Upper lobe of left lung (tissue), 6 donors: ENCODE measurements around the gene SLC19A1. TPM values are rescaled to one million over a fixed set of nuclear protein-coding genes. Genes with fewer than 3 reads are reported as not detected.

Experiments
- ATAC-seq, 2 donors: fragments of 200-7000 bp; cut with Tn5 transposase; one replicate each; pipeline ENCODE4 v1.9.1; 2022; ENCODE audit warnings: mild to moderate bottlenecking in 2 of 2, moderate library complexity in 2 of 2; ENCODE audit not compliant: low FRiP score in 2 of 2
- DNase-seq, 2 donors: peaks; one replicate each; pipeline ENCODE4 v3.0.0-alpha.2; 2019 to 2020
- H3K27ac ChIP-seq, 4 donors: fragments of 200-600 bp; sonication (generic); one replicate each; pipeline ENCODE4 v1.5.1; 2016 to 2019
- H3K27me3 ChIP-seq, 4 donors: fragments of 200-600 bp; sonication (generic); one replicate each; pipeline ENCODE4 v1.5.1; 2017 to 2019
- H3K36me3 ChIP-seq, 4 donors: fragments of 200-600 bp; sonication (generic); one replicate each; pipeline ENCODE4 v1.5.1; 2016 to 2019
- H3K4me1 ChIP-seq, 4 donors: fragments of 200-600 bp; sonication (generic); one replicate each; pipeline ENCODE4 v1.5.1; 2018 to 2019
- H3K4me3 ChIP-seq, 4 donors: fragments of 200-600 bp; sonication (generic); one replicate each; pipeline ENCODE4 v1.5.1; 2017 to 2019; ENCODE audit warnings: mild to moderate bottlenecking in 2 of 4, moderate library complexity in 1 of 4
- H3K9me3 ChIP-seq, 4 donors: fragments of 200-600 bp; sonication (generic); one replicate each; pipeline ENCODE4 v1.5.1; 2018 to 2019
- EP300 ChIP-seq, 4 donors: sonication (generic); formaldehyde crosslinking; IDR thresholded peaks; one replicate each; pipeline ENCODE4 v1.5.1; 2017; ENCODE audit warnings: antibody characterized with exemption in 4 of 4, control low read depth in 2 of 4
- POLR2A ChIP-seq, 4 donors: fragments of 450-650 bp; IDR thresholded peaks; one replicate each; pipeline ENCODE4 v1.5.1; 2016 to 2017; ENCODE audit warnings: antibody characterized with exemption in 4 of 4, mild to moderate bottlenecking in 2 of 4
- POLR2AphosphoS5 ChIP-seq, 2 donors: sonication (generic); formaldehyde crosslinking; IDR thresholded peaks; one replicate each; pipeline ENCODE4 v1.5.1; 2017; ENCODE audit warnings: antibody characterized with exemption in 2 of 2
- WGBS, 2 donors: methylation state at CpG; one replicate each; pipeline ENCODE4 v1.1.5; 2017 to 2018; 5-methylcytosine and 5-hydroxymethylcytosine counted together
- total RNA-seq, 6 donors: library from RNA; depleted of rRNA in 4 of 6; stranded (reverse); fragments of >200 nt in 4 of 6; gene quantifications; one replicate each; pipeline versions ENCODE4 v1.1.0 to v1.2.1, GENCODE V29; 2016 to 2021
- TF ChIP-seq, protein P1 (sequence below), 6 experiments: fragments of 450-650 bp in 4 of 6; fragments of 200-600 bp in 2 of 6; sonication (generic) in 2 of 6; IDR thresholded peaks; one replicate each; pipeline ENCODE4 v1.5.1; 2016 to 2019; ENCODE audit warnings: antibody characterized with exemption in 6 of 6
- donor health status: DM: no; HTN: no; CAD: no; lungs with moderate emphysema.
- donor health status: DM: no; HTN: yes; CAD: no; lungs with severe emphysema.

Gene SLC19A1
- total RNA-seq, 6 donors from 2014 or later: 36.4 to 75.6 (median 49.9) TPM

DNA sequence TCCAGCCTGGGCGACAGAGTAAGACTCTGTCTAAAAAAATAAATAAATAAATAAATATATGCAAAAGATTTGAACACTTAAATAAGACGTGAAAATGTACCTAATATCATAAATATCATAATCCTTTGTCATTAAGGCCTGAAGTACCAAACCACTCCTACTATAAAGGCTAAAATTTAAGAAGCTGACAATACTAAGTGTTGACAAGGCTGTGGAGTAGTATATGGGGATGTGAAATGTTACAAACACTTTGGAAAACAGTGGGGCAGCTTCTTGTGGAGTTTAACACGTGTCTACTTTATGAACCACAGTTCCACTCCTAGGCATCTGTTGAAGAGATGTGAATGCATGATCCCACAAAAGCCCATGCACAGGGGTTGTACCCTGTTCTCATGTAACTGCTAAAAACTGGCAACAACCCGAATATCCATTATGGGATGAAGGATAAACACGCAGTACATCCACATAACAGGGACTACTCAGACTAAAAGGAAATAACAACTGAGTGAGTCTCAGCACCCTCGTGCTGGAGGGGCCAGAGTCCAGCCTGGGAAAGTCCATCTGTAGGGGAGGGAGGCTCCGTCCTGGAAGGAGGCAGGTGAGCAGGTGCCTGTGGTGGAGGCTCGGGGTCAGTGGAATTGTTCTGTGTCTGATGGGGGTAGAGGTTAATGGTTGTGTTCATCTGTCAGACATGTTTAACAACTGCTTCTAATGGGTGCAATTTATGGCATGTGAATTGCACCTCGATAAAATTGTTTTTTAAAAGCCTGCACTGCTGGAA lies 6.7 kb upstream of the SLC19A1 start:
- no peak for TF ChIP-seq POLR2AphosphoS5 (IDR thresholded peaks at IDR 0.05)
- TF ChIP-seq, protein P1, sequence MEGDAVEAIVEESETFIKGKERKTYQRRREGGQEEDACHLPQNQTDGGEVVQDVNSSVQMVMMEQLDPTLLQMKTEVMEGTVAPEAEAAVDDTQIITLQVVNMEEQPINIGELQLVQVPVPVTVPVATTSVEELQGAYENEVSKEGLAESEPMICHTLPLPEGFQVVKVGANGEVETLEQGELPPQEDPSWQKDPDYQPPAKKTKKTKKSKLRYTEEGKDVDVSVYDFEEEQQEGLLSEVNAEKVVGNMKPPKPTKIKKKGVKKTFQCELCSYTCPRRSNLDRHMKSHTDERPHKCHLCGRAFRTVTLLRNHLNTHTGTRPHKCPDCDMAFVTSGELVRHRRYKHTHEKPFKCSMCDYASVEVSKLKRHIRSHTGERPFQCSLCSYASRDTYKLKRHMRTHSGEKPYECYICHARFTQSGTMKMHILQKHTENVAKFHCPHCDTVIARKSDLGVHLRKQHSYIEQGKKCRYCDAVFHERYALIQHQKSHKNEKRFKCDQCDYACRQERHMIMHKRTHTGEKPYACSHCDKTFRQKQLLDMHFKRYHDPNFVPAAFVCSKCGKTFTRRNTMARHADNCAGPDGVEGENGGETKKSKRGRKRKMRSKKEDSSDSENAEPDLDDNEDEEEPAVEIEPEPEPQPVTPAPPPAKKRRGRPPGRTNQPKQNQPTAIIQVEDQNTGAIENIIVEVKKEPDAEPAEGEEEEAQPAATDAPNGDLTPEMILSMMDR (IDR thresholded peaks at IDR 0.05): no peak
- TF ChIP-seq POLR2A (IDR thresholded peaks at IDR 0.05): no peak
- no peak for TF ChIP-seq EP300 (IDR thresholded peaks at IDR 0.05)
- Histone ChIP-seq H3K4me3 (no peak overlapping the region), H3K4me1 (peaks cover 0 to 26% (median 10%) of the 10 kb centered on the region in 4 donors), H3K36me3 (no peaks in the 10 kb centered on the region), H3K27me3 (no peaks in the 10 kb centered on the region), H3K27ac (no peak overlapping the region), H3K9me3 (no peaks in the 10 kb centered on the region)
- WGBS, 2 donors: 81 to 82% methylated on average over 7 to 9 of the region's 9 CpGs
- ATAC-seq: no peak
- no peak for DNase-seq

DNA sequence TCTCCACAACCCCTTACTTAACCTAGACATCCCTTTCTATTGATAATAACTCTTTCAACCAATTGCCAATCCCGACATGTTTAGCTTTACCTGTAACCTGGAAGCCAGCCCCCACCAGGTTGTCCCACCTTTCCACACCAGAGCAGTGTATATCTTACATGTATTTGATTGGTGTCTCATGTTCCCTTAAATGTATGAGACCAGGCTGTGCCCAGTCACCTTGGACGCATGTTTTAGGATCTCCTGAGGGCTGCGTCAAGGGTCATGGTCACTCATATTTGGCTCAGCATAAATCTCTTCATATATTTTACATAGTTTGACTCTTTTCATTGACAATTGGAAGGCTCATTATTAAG lies 5.3 kb upstream of the SLC19A1 start:
- H3K27ac ChIP-seq: no peak overlapping the region
- H3K36me3 ChIP-seq: no peaks in the 10 kb centered on the region
- no peaks in the 10 kb centered on the region for H3K9me3 ChIP-seq
- no peaks in the 10 kb centered on the region for H3K27me3 ChIP-seq
- DNase-seq (peak in 1 of 2 donors; percentile 16), ATAC-seq (no peak)
- peaks cover 4 to 37% (median 20%) of the 10 kb centered on the region in 4 donors for H3K4me1 ChIP-seq
- TF ChIP-seq POLR2A (IDR thresholded peaks at IDR 0.05) (no peak), POLR2AphosphoS5 (IDR thresholded peaks at IDR 0.05) (no peak), EP300 (IDR thresholded peaks at IDR 0.05) (no peak)
- TF ChIP-seq, protein P1 (IDR thresholded peaks at IDR 0.05): no peak
- WGBS, 2 donors: 84 to 92% methylated on average over 3 of the region's 3 CpGs
- no peak overlapping the region for H3K4me3 ChIP-seq

DNA sequence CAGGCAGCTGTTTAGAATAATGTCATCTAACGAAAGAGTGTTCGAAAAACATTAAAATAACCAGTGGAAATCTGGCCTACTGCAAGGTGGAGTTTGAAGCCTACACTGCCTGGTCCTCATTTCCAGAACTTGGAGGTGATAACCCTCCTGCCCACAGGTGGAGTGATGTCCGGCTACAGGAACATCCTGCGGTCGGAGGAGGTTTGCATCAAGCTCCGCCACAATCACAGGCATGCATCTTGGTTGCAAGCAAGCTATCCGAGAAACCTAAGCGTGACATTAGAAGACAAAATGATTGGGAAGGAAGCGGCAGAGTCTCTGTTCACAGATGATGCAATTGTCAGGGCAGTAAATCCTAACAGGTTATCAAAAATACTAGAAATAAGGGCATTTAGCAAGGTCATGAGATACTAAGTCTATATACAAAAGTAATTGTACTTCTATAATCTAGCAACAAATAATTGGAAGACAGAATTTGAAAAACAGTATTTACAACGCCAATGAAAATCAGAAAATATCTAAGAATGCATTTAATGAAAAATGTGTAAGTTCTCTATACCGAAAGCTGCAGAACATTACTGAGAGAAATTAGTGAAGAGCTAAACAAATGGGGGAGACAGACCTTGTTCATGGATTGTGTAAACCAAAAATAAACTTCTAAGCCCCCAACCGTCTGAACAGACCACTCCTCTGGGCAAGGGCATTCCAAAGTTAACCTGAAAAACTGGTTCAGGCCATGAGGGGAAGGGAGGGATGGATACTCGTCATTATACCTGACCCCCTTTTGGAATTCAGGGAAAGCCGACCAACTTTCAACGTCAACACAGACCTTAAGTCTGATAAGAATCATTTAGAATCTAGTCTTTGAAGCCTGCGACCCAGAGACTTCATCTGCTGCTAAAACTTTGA lies 4.7 kb upstream of the SLC19A1 start:
- no peak for DNase-seq
- TF ChIP-seq POLR2AphosphoS5 (IDR thresholded peaks at IDR 0.05) (no peak), POLR2A (IDR thresholded peaks at IDR 0.05) (no peak), EP300 (IDR thresholded peaks at IDR 0.05) (no peak)
- TF ChIP-seq, protein P1 (IDR thresholded peaks at IDR 0.05): no peak
- Histone ChIP-seq H3K36me3 (no peaks in the 10 kb centered on the region), H3K9me3 (no peaks in the 10 kb centered on the region), H3K27me3 (no peaks in the 10 kb centered on the region), H3K4me1 (peaks cover 5 to 37% (median 17%) of the 10 kb centered on the region in 4 donors), H3K4me3 (no peak overlapping the region), H3K27ac (no peak overlapping the region)
- ATAC-seq: no peak
- 73 to 75% methylated on average over 16 of the region's 16 CpGs for WGBS, 2 donors

DNA sequence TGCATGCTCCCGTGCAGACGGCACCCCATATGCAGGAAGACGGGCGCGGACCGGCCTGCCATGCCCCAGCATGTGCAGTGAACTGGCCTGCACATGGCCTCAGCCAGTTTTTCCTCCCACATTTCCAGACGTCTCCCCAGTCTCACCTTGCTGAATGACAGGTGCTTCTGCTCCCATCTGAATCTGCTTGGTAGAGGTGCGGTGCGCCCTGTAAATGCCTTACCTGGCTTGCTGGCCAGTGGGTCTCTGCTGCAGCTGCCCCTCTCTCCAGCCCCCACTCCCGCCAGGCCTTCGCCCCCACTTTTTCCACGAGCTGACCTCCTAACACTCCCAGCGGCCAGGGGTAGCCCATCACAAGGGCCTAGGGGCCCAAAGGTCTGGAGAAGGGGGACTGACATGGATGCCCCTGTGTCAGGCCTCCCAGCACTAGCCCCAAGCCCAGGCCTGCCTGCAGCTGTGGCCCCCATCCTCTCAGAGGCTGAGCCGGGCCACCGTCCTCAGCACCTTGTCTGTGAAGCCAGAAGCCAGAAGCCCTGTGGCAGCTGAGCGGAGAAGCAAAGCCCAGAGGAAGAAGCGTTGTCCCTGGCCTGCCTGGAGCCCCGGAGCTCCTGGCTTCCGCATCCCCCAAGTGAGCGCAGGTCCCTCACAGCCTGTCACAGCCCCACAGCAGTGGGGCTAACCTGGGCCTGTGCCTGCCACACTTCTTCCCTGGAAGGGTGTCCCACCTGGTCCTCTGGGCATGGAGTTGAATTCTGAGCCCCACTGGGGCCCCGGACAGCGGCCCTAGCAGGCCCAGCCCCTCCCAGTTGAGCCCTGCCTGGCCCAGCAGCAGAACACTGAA lies 3.7 kb upstream of the SLC19A1 start:
- no peak for DNase-seq
- WGBS, 2 donors: 94 to 96% methylated on average over 8 to 15 of the region's 22 CpGs
- ATAC-seq: no peak

More for the DNA sequence above, 3.7 kb upstream of the SLC19A1 start:
- Histone ChIP-seq H3K4me3 (no peak overlapping the region), H3K36me3 (no peaks in the 10 kb centered on the region), H3K4me1 (peaks cover 14 to 38% (median 22%) of the 10 kb centered on the region in 4 donors), H3K27ac (no peak overlapping the region), H3K27me3 (no peaks in the 10 kb centered on the region), H3K9me3 (no peaks in the 10 kb centered on the region)
- TF ChIP-seq EP300 (IDR thresholded peaks at IDR 0.05): no peak
- no peak for TF ChIP-seq POLR2AphosphoS5 (IDR thresholded peaks at IDR 0.05)
- TF ChIP-seq POLR2A (IDR thresholded peaks at IDR 0.05): no peak
- TF ChIP-seq, protein P1 (IDR thresholded peaks at IDR 0.05): no peak
